GM12875 (cell line): ENCODE results near the gene SP110.
A peak's percentile ranks its signal among the peaks of the same experiment; 100 is the strongest.

Experiments
- H3K4me3 ChIP-seq: one replicate; pipeline ENCODE4 v1.5.1; 2011; ENCODE audit warnings: low read depth, low read length, control low read depth
- CTCF ChIP-seq: IDR thresholded peaks from 2 replicates; pipeline ENCODE4 v1.5.1; 2011; ENCODE audit warnings: low read depth, mild to moderate bottlenecking, control low read depth, inconsistent platforms, low read length, moderate library complexity, borderline replicate concordance; ENCODE audit not compliant: insufficient read depth

SP110 gene

GRCh38 chr2:230234122-230234722, 14.4 kb upstream of the SP110 start:
- H3K4me3 ChIP-seq, result no peak overlapping the region
- no peak for TF ChIP-seq CTCF

- no peak for TF ChIP-seq CTCF
- H3K4me3 ChIP-seq, result no peak overlapping the region
Measured at GRCh38 chr2:230231251-230231650, 11.5 kb upstream of the SP110 start.

GRCh38 chr2:230230496-230231200, 10.9 kb upstream of the SP110 start:
- no peak overlapping the region for H3K4me3 ChIP-seq
- no peak for TF ChIP-seq CTCF

GRCh38 chr2:230230087-230230486, 10.3 kb upstream of the SP110 start:
- no peak for TF ChIP-seq CTCF
- H3K4me3 ChIP-seq, result no peak overlapping the region

GRCh38 chr2:230227216-230227615, 7.4 kb upstream of the SP110 start:
- H3K4me3 ChIP-seq, result peak overlapping the region; percentile 38
- TF ChIP-seq CTCF, result no peak

- H3K4me3 ChIP-seq, result peak overlapping the region; percentile 50
Measured at GRCh38 chr2:230226051-230226551, 6.3 kb upstream of the SP110 start.

More at GRCh38 chr2:230226051-230226551, 6.3 kb upstream of the SP110 start:
- TF ChIP-seq CTCF, result no peak
